HG03196 (cell line): ENCODE measurements around the gene HMGB3.
"Not testable (repeated sequence)": the region's sequence is repeated elsewhere in the genome, so short reads cannot be mapped to it uniquely, and the experiment has no call there.

Source experiments
- ATAC-seq: cut with Tn5 transposase; IDR thresholded peaks from one replicate; pipeline ENCODE4 v1.9.1; 2021; ENCODE audit not compliant: unreplicated experiment

HMGB3 gene

GRCh38 chrX:150975655-150976390 lies 7.3 kb upstream of the HMGB3 start:
- ATAC-seq: no peak

DNA sequence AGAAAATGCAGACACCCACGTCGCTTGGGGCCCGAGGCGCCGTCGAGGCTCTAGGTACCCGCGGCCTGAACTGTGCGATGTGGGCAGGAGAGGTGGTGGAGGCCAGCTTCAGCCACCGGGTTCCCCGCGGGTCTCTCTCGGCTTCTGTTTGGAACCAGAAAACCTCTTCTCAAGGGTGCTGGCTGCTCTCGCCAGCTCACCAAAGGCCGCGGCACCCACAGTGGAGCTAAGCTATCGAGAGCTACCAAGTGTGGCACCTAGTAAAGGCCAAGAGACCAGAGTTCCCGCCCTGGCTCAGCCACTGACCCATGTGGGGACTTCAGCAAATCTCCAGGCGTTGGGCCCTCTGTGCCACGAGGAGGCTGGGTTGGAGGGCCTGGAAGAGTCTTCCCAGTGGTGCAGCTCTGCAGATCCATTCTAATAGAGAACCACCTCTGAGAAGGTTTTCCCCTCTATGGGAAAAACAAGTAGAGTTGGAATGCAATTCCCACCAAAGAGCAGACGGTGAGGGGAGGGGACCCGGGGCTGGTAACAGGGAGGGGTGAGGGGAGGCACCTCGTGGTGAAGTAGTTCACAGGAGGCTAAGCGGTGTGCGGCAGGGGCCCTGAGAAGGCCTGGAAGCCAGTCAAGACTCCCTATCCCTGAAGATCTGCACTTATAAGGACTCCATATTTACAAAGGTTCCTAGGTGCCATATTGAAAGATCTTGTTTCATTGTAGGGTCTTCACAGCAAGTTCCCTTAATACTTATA lies 5.5 kb upstream of the HMGB3 start:
- no peak for ATAC-seq

GRCh38 chrX:150980186-150980585 lies 2.9 kb upstream of the HMGB3 start:
- ATAC-seq: no peak

DNA sequence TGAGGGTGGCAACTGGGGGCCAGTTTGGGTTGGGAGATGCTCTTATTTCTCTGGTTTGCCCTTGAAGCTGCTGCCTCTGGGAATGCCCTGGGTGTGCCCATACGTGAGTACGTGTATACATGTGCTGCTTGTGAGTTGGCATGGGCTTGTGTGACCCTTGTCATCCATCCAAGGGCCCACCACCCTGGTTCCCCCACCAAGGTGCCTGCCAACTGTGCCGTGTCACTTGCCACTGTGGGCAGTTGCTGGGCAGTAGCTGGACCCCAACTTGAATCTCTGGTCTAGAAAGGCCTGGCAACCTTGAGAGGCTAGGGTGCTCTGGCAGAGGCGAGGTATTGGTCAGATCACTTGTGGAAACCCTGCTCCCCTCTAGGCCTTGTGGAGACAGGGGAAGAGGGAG lies 2.4 kb upstream of the HMGB3 start:
- no peak for ATAC-seq

- no peak for ATAC-seq
Observed at GRCh38 chrX:150982235-150982787, 824 bp upstream of the HMGB3 start.

DNA sequence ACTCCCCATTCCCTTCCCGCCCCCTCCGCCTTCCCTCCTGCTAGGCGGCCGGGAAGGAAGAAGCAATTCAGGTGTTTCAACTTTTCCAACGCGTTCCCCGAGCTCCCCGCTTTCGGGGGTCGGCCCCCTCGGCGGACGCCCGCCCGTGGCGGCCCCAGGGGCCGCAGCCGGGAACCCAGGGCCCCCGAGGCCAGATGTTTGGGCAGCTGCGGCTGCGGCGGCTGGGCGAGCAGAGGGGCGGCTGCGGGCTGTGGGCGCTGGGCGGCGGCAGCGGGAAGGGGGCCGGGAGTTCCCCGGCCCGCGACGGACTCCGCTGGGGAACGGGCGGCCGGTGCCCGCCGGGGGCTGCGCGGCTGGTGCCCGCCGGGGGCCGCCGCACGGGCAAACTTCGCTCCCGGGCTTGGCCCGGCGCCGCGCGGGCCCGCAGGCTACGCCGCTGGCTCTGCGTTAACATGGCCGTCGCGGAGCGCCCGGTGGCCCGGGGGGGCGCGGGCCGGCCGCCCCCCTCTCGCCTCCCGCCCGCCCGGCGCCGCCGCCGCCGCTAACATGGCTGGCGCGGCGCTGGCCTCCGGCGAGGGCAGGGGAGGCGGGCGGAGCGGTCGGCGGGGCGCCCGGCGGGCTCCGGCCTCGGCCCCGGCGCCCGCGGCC lies 510 bp downstream of the HMGB3 start:
- ATAC-seq: peak; percentile 18

DNA sequence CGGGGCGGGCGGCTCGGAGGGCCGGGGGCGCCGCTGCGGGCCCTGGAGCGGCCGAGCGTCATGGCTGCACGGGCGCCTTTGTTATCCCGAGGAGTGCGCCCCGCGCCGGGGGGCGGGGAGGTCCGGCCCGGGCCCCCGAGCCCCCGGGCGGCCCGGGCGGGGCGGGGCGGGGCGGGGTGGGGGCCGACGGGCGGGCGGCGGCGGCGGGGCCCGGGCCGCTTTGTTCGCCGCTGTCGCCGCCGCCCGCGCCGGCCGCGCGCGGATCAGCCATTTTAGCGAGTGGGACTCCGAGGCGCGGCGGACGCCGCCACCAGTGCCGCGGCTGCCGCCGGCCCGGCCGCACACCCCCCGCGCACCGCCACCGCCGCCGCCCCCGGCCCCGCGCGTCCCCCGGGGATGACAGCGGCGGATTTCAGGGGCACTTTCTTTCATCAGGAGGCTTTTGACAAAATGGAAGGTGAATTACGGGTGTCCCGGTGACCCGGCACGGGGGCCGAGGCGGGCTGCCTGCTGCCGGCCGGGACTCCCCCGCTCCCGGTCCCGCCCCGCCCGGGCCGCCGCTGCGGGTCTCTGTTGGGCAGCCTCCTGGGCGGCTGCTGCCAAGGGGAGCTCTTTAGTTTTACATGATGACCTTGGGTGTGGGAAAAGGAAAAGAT lies 1.2 kb downstream of the HMGB3 start:
- ATAC-seq: no peak

DNA sequence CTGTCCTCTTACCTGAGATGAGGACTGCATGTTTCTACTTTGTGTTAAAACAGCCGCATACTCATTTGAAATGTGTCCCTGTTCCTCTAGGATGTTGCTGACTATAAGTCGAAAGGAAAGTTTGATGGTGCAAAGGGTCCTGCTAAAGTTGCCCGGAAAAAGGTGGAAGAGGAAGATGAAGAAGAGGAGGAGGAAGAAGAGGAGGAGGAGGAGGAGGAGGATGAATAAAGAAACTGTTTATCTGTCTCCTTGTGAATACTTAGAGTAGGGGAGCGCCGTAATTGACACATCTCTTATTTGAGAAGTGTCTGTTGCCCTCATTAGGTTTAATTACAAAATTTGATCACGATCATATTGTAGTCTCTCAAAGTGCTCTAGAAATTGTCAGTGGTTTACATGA lies 4.6 kb downstream of the HMGB3 start:
- ATAC-seq: not testable (repeated sequence)

DNA sequence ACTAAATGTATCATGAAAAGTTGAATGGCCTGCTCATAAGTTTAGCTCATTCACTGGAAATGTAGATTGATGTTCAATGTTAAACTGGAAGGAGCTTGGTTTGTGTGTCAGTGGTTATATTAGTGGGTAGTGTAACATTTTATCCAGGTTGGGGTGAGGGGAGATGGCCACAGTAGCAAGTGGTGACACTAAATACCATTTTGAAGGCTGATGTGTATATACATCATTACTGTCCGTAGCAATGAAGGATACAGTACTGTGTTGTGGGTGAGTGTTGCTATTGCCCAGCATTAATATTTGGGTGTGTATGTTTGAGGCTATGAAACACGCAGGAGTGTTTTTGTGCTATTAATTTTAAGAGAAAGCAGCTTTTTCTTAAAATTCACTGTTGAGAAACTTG lies 6.3 kb downstream of the HMGB3 start:
- no peak for ATAC-seq

- ATAC-seq: no peak
Observed at GRCh38 chrX:150990910-150991309, 7.8 kb downstream of the HMGB3 start.

- ATAC-seq: no peak
Observed at GRCh38 chrX:151000861-151001331, 17.8 kb downstream of the HMGB3 start.

GRCh38 chrX:151004085-151004484 lies 20.9 kb downstream of the HMGB3 start:
- ATAC-seq: no peak

DNA sequence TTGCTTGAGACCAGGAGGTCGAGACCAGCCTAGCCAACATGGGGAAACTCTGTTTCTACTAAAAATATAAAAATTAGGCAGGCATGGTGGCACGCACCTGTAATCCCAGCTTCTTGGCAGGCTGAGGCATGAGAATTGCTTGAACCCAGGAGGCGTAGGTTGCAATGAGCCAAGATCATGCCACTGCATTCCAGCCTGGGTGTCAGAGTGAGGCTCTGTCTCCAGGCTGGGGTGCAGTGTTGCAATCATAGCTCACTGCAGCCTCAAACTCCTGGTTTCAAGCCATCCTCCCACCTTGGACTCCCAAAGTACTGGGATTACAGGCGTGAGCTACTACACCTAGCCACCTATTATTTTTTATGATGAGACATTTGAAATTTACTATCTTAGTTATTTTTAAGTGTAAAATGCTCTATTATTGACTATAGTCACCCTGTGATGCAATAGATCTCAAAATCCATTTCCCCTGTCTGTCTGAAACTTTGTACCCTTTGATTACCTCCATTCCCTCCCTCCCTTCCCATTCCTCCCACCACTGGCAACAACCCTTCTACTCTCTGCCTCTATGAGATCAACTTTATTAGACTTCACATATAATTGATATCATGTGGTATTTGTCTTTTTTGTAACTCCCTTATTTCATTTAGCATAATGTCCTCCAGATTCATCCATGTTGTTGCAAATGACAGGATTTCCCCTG lies 23.4 kb downstream of the HMGB3 start:
- ATAC-seq: no peak

DNA sequence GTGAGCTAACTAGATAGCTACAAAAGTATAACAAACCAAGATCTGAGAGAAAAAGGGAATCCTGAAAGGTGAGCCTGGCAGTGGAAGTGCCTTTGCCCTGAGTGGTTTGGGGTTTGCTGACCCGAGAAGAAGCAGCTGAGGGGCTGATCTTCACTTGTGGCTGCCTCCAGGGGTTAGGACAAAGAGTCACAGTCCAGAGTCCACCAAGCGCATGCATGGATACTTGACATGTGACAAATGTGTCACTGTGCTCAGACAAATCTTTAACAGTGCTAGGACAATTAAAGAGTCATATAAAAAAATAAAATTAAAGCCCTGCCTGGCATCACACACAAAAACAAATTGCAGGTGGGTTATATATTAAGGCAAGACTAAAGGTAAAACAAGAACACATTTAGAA lies 26.4 kb downstream of the HMGB3 start:
- no peak for ATAC-seq

DNA sequence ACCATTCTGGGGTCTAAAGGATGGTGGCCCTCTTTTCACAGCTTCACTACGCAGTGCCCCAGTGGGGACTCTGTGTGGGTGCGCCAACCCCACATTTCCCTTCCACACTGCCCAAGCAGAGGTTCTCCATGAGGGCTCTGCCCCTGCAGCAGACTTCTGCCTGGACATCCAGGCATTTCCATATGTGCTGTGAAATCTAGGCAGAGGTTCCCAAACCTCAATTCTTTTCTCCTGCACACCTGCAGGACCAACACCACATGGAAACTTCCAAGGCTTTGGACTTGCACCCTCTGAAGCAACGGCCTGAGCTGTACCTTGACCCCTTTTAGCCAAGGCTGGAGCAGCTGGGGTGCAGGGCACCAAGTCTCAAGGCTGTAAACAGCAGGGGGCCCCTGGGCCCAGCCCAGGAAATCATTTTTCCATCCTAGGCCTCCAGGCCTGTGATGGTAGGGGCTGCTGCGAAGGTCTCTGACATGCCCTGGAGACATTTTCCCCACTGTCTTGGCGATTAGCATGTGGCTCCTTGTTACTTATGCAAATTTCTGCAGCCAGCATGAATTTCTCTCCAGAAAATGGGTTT lies 30.1 kb downstream of the HMGB3 start:
- ATAC-seq: no peak

GRCh38 chrX:151015684-151016083 lies 32.5 kb downstream of the HMGB3 start:
- ATAC-seq: no peak

DNA sequence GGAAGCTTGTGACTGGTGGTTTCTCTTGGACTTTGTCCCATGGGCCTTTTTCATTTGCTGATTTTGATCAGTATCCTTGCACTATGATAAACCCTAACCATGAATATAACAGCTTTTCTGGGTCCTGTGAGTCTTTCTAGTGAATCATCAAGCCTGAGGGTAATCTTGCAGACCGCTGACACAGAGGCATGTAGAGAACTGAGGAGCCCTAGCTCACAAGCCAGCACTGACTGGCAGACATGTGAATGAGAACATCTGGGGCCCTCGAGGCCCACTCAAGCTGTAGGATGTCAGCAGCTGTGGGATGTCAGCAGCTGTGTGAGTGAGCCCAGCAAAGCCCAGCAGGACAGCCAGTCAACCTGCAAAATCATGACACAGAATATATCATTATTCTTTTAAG lies 36.7 kb downstream of the HMGB3 start:
- ATAC-seq: no peak

DNA sequence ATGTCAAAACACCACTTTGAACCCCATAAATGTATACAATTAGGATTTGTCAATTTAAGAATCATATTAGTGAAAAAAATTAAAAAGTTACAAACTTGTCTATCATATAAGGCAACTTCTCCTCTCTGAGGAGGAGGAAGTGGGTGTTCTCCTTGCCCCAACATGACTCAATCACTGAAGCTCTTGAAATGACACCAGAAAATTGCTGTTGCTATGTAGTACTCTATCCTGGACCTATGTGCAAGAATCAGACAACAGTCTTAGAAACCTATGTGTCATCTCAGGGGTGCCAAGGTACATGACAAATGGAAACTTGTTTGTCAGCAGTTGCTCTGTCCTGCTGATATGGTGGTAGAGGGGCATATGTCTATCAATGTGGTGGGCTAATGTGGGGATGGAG lies 47.7 kb downstream of the HMGB3 start:
- no peak for ATAC-seq

DNA sequence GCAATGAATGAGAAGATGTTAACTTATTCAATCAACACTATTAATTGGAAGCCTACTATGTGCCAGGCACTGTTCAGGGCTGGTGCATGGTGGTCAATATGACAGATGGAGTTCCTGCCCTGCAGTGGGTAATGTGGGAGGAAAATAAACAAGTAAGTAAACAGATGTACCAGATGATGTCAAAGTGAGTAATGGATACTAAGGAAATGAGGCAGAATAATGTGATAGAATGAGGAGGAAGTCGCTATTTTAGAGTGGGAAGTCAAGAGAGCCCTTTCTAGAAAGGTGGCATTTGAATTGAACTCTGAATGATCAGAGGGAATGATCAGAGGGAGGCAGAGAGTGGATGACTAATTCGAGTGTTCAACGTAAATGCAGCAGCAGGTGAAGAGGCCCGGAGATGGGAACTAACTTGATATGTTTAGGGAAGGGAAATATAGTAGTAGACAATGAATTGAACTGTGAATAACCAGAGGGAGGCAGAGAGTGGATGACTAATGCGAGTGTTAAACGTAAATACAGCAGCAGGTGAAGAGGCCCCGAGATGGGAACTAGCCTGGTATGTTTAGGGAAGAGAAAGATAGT lies 48.3 kb downstream of the HMGB3 start:
- ATAC-seq: no peak

DNA sequence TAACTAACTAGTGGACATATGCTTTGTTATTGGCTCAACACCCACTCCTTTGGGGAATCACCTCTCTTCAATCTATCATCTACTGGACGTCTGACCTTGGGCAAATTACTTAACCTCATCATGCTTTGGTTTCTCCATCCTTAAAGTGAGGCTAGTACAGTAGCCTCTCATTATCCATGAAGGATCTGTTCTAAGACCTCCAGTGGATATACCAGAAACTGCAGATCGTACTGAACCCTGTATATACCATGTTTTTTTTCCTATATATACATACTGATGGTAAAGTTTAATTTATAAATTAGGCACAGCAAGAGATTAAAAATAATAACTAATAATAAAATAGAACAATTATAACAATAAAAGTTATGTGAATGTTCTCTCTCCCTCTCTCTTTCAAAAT lies 56.2 kb downstream of the HMGB3 start:
- ATAC-seq: no peak
